Measurements from ENCODE around the gene VTN. TPM values are rescaled to one million over a fixed set of nuclear protein-coding genes. Genes with fewer than 3 reads are reported as not detected.

VTN gene
- total RNA-seq (2022; extraction: Qiagen RNA extraction; ENCODE audit: low read depth), result 16.5 to 23.2 TPM (median 19.6 TPM) in 5 replicates

DNA sequence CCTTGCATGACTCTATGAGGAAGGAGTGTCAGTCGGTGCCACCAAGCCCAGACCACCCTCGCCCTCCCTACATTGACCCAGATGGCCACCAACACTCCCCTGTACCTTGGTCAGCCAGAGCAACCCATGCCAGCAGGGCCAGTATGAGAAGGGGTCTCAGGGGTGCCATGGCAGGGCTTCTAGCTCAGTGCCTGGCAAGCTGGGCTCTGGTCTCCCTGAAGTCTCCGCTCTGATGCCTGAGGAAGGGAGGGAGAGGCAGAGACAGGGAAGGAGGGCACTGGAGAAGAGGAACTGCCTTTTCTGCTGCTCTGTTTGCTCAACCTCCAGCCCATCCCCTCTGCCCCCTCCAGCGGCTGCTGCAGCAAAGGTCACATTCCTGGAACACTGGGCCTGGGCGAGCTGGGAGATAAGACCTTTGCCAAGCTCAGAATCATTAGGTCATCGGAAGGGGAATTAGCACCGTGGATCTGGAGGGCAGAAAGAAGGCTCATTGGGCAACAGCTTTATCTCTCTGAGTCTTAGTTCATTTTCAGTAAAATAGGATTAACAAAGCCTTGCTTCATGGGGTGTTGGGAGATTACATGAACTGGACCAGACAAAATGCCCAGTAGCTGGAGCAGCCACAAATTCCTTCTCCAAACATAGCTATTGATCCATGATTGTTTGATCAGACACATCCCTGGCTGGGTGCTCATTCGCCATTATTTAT is at the start of gene VTN:
TSS of gene VTN (minus strand) at position 273 of the 709 bp plus-strand sequence. CDS start at position 169, 104 bp downstream.

GRCh38 chr17:28405632-28406472 is 35.7 kb upstream of the VTN start, which contains the start of gene SLC46A1:
Gene SLC46A1 (minus strand): TSS chr17:28406212. CDS start chr17:28406114, 98 bp downstream.

DNA sequence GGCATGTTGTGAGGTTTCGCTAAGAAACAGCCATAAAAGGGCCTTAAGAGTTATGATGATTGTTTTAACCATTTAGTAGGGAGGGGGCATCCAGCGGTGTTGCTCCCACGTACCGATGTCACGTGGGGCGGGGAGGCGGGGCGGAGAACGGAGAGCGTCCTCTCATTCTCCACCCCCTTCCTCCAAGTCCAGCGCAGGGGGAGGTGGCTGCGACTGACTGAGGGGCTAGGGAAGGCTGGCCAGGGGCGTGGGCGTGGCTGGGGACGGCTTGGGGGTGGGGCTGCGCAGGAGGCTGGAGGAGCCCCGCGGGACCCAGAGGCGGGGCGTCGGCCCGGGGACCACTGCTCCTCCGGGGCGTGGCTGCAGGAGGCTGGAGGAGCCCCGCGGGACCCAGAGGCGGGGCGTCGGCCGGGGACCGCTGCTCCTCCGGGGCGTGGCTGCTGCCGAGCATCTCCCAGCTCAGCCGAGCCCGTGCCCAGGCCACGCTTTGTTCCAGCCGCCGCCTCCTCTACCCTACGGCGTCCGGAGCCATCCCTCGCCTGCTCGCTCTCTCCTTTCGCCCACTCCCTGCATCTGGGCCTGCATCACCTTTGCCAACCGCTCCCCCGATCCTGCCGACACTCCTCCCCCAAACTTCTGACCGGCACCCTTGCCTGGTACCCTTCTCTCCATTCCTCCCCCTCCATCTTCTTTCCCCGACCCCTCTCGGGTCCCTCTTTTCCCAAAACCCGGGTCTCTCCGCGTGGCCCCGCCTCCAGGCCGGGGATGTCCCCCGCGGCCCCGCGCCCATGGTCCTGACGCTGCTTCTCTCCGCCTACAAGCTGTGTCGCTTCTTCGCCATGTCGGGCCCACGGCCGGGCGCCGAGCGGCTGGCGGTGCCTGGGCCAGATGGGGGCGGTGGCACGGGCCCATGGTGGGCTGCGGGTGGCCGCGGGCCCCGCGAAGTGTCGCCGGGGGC is 1.4 kb upstream of the VTN start, which contains the start of gene SARM1:
TSS of gene SARM1 (plus strand) at position 450 of the 958 bp plus-strand sequence. CDS start at position 789, 339 bp downstream.

GRCh38 chr17:28364665-28365363 is 5.3 kb downstream of the VTN start, which contains the start of gene SEBOX:
Gene SEBOX (minus strand): TSS chr17:28365199. CDS start chr17:28365151, 48 bp downstream.

DNA sequence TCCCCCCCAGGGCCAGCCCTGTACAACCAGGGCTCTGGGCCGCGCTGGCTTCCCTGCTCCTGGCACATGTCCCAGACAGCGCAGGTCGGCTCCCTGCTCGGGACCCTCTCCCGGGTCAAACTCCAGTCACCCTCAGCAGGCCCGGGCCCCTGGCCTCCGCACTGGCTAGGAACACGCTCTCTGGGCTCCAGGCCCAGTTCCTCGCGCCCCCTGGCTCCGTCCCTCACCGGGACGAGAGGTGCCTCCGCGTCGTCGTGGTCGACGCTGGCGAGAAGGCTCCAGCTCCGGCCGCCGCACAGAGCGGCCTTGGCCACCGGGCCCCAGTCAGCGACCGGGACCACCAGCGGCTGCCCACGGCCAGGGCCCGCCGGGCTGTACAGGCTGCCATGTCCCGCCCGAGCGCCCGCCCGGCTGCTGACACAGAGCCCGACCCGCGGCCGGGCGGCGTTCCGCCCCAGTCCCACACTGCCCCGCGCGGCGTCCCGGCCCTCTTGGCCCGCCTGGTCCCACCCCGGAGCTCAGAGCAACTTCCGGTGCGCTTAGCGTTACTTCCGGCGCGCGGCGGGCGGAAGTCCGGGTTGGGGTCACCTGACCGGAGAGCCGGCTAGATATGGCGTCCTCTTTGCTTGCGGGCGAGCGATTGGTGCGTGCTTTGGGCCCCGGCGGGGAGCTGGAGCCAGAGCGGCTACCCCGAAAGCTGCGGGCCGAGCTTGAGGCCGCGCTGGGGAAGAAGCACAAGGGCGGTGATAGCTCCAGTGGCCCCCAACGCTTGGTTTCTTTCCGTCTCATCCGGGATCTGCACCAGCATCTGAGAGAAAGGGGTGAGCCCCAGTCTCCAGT is 12.8 kb downstream of the VTN start, which contains the start of gene POLDIP2:
TSS of gene POLDIP2 (minus strand) at position 467 of the 840 bp plus-strand sequence. CDS start at position 388, 79 bp downstream.

DNA sequence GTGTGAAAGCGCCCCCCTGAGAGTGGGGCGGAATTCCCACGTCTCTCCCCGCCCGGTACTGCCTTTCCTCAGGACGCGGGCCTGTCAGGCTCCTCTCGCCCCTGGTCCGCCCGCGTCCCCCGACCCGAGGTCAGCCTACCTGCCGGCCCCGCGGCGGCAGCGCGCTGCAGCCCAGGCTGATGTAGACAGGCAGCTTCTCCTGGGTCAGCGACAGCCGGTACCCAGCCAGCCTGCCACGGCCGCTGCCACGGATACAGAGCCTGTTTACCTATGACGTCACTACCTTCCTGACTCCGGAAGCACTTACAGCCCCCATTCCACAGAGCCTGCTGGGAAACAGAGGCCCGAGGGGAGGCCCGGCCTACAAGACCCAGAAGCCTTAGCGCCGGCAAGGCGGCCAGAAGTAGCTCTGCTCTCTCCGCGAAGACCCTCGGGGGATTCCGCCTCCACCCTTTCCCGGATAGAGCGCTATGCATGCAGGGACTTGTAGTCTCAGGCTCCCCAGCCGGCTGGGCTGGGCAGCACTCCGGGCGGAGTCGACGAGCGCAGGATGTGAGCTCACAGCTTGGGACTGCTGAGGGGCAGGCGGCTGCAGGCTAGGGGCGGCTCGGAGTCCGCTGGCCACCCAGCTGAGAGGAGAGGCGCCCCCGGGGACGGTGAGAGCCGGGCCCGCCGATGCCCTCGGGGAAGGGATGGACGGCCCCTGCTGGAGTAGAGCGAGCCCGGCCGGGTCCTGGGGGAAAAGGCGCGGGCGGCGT is 34.7 kb downstream of the VTN start, which contains the start of the genes IFT20 and TNFAIP1:
TSS of gene IFT20 (minus strand) at position 272 of the 758 bp plus-strand sequence. CDS start 3,487 bp downstream, outside the sequence.
TSS of gene TNFAIP1 (plus strand) at position 561 of the 758 bp plus-strand sequence. CDS start 3,761 bp downstream, outside the sequence.

DNA sequence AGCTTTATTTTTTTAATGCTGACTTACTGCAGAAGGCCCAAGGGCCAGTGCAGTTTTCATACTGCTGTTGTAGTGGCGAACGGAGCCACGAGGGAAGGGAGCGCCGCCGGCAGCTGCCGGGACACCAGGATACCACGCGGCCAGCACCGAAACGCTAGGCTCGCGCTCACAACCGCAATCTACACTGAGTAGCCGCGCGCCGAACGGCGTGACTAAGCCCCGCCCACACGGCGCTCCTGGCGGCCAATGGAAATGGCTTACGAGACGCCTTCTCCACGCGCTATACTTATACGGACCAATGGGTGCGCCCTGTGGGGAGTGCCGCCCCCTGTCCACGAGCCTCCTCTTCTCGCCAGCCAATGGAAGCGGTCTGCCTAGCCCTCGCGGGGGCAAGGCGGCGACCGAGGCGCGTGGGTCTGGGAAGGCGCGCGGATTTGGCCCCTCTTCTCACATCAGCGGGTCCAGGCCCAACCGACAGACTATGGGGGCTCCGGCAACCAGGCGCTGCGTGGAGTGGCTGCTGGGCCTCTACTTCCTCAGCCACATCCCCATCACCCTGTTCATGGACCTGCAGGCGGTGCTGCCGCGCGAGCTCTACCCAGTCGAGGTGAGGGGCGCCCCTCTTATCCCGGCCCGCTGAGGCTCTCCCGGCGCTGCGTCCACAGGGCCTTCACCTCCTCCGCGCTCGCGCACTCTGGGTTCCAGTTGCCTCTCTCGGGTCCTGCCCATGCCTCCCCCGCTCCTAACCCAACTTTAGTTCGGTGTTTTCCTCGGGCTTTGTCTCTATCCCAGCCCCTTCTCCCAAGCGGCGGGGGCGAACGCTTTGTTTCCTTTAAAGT is 51.1 kb downstream of the VTN start, which contains the start of gene TMEM97:
TSS of gene TMEM97 (plus strand) at position 442 of the 839 bp plus-strand sequence. CDS start at position 482, 40 bp downstream.

Other genes with a start within 250 kb of the VTN start
- 39.9 to 45.7 TPM (median 41.3 TPM) in 5 replicates for gene TMEM97, start 51.1 kb downstream of the VTN start, total RNA-seq (2022; extraction: Qiagen RNA extraction; ENCODE audit: low read depth)
- 51.9 to 58.0 TPM (median 56.2 TPM) in 5 replicates for gene IFT20, start 34.8 kb downstream of the VTN start, total RNA-seq (2022; extraction: Qiagen RNA extraction; ENCODE audit: low read depth)
- 41.1 to 53.5 TPM (median 47.7 TPM) in 5 replicates for gene TNFAIP1, start 34.5 kb downstream of the VTN start, total RNA-seq (2022; extraction: Qiagen RNA extraction; ENCODE audit: low read depth)
- 142 to 172 TPM (median 160 TPM) in 5 replicates for gene POLDIP2, start 12.8 kb downstream of the VTN start, total RNA-seq (2022; extraction: Qiagen RNA extraction; ENCODE audit: low read depth)
- not detected in 5 replicates for gene SEBOX, start 5.1 kb downstream of the VTN start, total RNA-seq (2022; extraction: Qiagen RNA extraction; ENCODE audit: low read depth)
- gene SARM1, start 1.4 kb upstream of the VTN start, total RNA-seq (2022; extraction: Qiagen RNA extraction; ENCODE audit: low read depth), result 4.3 to 6.7 TPM (median 5.9 TPM) in 5 replicates
- gene SLC46A1, start 35.9 kb upstream of the VTN start, total RNA-seq (2022; extraction: Qiagen RNA extraction; ENCODE audit: low read depth), result 16.3 to 20.4 TPM (median 18.9 TPM) in 5 replicates
- gene SLC13A2, start 103.3 kb upstream of the VTN start, total RNA-seq (2022; extraction: Qiagen RNA extraction; ENCODE audit: low read depth), result 0.10 to 0.18 TPM (median 0.14 TPM) in 5 replicates
- 0.03 TPM in 2 of 5 replicates, not detected in the others for gene FOXN1, start 136.0 kb upstream of the VTN start, total RNA-seq (2022; extraction: Qiagen RNA extraction; ENCODE audit: low read depth)
- 26.8 to 35.5 TPM (median 29.7 TPM) in 5 replicates for gene UNC119, start 182.3 kb upstream of the VTN start, total RNA-seq (2022; extraction: Qiagen RNA extraction; ENCODE audit: low read depth)
- 51.4 to 61.9 TPM (median 58.3 TPM) in 5 replicates for gene PIGS, start 201.2 kb upstream of the VTN start, total RNA-seq (2022; extraction: Qiagen RNA extraction; ENCODE audit: low read depth)
- 1.2 to 2.3 TPM (median 2.1 TPM) in 5 replicates for gene ALDOC, start 206.6 kb upstream of the VTN start, total RNA-seq (2022; extraction: Qiagen RNA extraction; ENCODE audit: low read depth)
- gene SPAG5, start 228.7 kb upstream of the VTN start, total RNA-seq (2022; extraction: Qiagen RNA extraction; ENCODE audit: low read depth), result 70.5 to 83.0 TPM (median 75.8 TPM) in 5 replicates
- gene RSKR, start 243.9 kb upstream of the VTN start, total RNA-seq (2022; extraction: Qiagen RNA extraction; ENCODE audit: low read depth), result 2.5 to 4.6 TPM (median 3.8 TPM) in 5 replicates